GM12878 (cell line): ENCODE results near the gene PTPN5.

Source experiments
- ASH2L ChIP-seq: fragments of 300-600, 200-600 bp; sonication (generic); IDR thresholded peaks from 2 replicates; pipeline ENCODE4 v1.6.1; 2017; ENCODE audit warnings: low read depth, mild to moderate bottlenecking, borderline replicate concordance
- ATF7 ChIP-seq: fragments of 450-650 bp; IDR thresholded peaks from 2 replicates; pipeline ENCODE4 v1.6.1; 2016; ENCODE audit warnings: low read depth, mild to moderate bottlenecking
- CTCF ChIP-seq, 3 experiments: IDR thresholded peaks in 2 of 3; conservative IDR thresholded peaks in 1 of 3; 2 replicates each; pipeline ENCODE4 v1.5.1; 2011; ENCODE audit warnings: low read depth in 3 of 3, low read length in 3 of 3, mild to moderate bottlenecking in 3 of 3, control low read depth in 2 of 3, moderate library complexity in 2 of 3, inconsistent platforms in 1 of 3, mixed read lengths in 1 of 3; ENCODE audit not compliant: control insufficient read depth in 2 of 3, insufficient read depth in 1 of 3; ENCODE audit errors: extremely low read depth in 1 of 3
- EP300 ChIP-seq, 2 experiments: fragments of 150-350 bp in 1 of 2; IDR thresholded peaks; 2 replicates each; pipeline ENCODE4 v1.6.1; 2011 to 2012; ENCODE audit warnings: low read depth in 2 of 2, low read length in 2 of 2, borderline replicate concordance in 1 of 2, improper control_type of control experiment in 1 of 2, inconsistent platforms in 1 of 2; ENCODE audit not compliant: control insufficient read depth in 1 of 2
- EZH2 ChIP-seq: IDR thresholded peaks from 2 replicates; pipeline ENCODE4 v1.6.1; 2012; ENCODE audit warnings: low read depth, mild to moderate bottlenecking, control low read depth, inconsistent platforms, low read length, borderline replicate concordance; ENCODE audit not compliant: control insufficient read depth
- GABPA ChIP-seq: IDR thresholded peaks from 2 replicates; pipeline ENCODE4 v1.6.1; 2014; ENCODE audit warnings: antibody characterized with exemption, low read depth, mild to moderate bottlenecking, inconsistent platforms
- MXI1 ChIP-seq: fragments of 150-350 bp; IDR thresholded peaks from 2 replicates; pipeline ENCODE4 v1.6.1; 2011; ENCODE audit warnings: low read depth, mild to moderate bottlenecking, inconsistent platforms, low read length, improper control_type of control experiment
- NFIC ChIP-seq: IDR thresholded peaks from 2 replicates; pipeline ENCODE4 v1.6.1; 2012; ENCODE audit warnings: low read depth, mild to moderate bottlenecking, inconsistent platforms, low read length, moderate library complexity
- POLR2A ChIP-seq: IDR thresholded peaks from 2 replicates; pipeline ENCODE4 v1.6.1; 2011; ENCODE audit warnings: low read depth, mild to moderate bottlenecking, low read length
- PRDM15 ChIP-seq: fragments of 450-650 bp; formaldehyde crosslinking; IDR thresholded peaks from 2 replicates; pipeline ENCODE4 v1.4.0; 2020; ENCODE audit warnings: mild to moderate bottlenecking, moderate library complexity
- RAD21 ChIP-seq: IDR thresholded peaks from 2 replicates; pipeline ENCODE4 v1.6.1; 2011; ENCODE audit warnings: mild to moderate bottlenecking, low read depth, low read length, moderate library complexity; ENCODE audit not compliant: insufficient read depth

- TF ChIP-seq MXI1 = no peak
- TF ChIP-seq ATF7 = no peak
- TF ChIP-seq CTCF (IDR thresholded peaks at IDR 0.05 in 2 of 3, conservative IDR thresholded peaks at IDR 0.05 in 1 of 3; ENCODE audit: control insufficient read depth in 2 of 3, extremely low read depth in 1 of 3, insufficient read depth in 1 of 3, low read depth in 3 of 3, low read length in 3 of 3) = no peak
- TF ChIP-seq EP300 (IDR thresholded peaks at IDR 0.05; ENCODE audit: borderline replicate concordance in 1 of 2, control insufficient read depth in 1 of 2, low read depth in 2 of 2, low read length in 2 of 2) = no peak
- no peak for TF ChIP-seq PRDM15
- no peak for TF ChIP-seq POLR2A
- TF ChIP-seq RAD21 = no peak
- no peak for TF ChIP-seq ASH2L
- TF ChIP-seq GABPA = no peak
- no peak for TF ChIP-seq EZH2
- no peak for TF ChIP-seq NFIC
Measured at GRCh38 chr11:18791969-18792628, 501 bp upstream of the PTPN5 start.
